Neural progenitor cell (in vitro differentiated cells): ENCODE data around the gene DDX47. TPM values are rescaled to one million over a fixed set of nuclear protein-coding genes. Genes with fewer than 3 reads are reported as not detected.
A peak's percentile ranks its signal among the peaks of the same experiment; 100 is the strongest.

ENCODE experiments used
- DNase-seq: peaks from one replicate; pipeline ENCODE4 v3.0.0-alpha.2; 2016; ENCODE audit warnings: low spot score
- H2AFZ ChIP-seq: fragments of 200-600 bp; sonication (generic); replicated peaks from 2 replicates; pipeline ENCODE4 v1.6.1; 2016; ENCODE audit warnings: antibody characterized with exemption
- H3F3A ChIP-seq: fragments of 200-600 bp; sonication (generic); 2 replicates; pipeline ENCODE4 v1.6.1; 2016; ENCODE audit warnings: antibody characterized with exemption, low read depth
- H3K27ac ChIP-seq: fragments of 200-600 bp; sonication (generic); 2 replicates; pipeline ENCODE4 v1.5.1; 2016; ENCODE audit warnings: mild to moderate bottlenecking
- H3K27me3 ChIP-seq: fragments of 200-600 bp; sonication (generic); 2 replicates; pipeline ENCODE4 v1.6.1; 2016; ENCODE audit warnings: mild to moderate bottlenecking, moderate library complexity
- H3K36me3 ChIP-seq: fragments of 200-600 bp; sonication (generic); 2 replicates; pipeline ENCODE4 v1.5.1; 2016
- H3K4me1 ChIP-seq: fragments of 200-600 bp; sonication (generic); 2 replicates; pipeline ENCODE4 v1.6.1; 2016; ENCODE audit warnings: mixed run types
- H3K4me2 ChIP-seq: fragments of 200-600 bp; sonication (generic); 2 replicates; pipeline ENCODE4 v1.6.1; 2016
- H3K4me3 ChIP-seq: fragments of 200-600 bp; sonication (generic); 2 replicates; pipeline ENCODE4 v1.5.1; 2016
- H3K79me2 ChIP-seq: fragments of 200-600 bp; sonication (generic); 2 replicates; pipeline ENCODE4 v1.6.1; 2016; ENCODE audit warnings: low read depth
- H3K9ac ChIP-seq: fragments of 200-600 bp; sonication (generic); 2 replicates; pipeline ENCODE4 v1.6.1; 2016
- H3K9me3 ChIP-seq: fragments of 200-600 bp; sonication (generic); 2 replicates; pipeline ENCODE4 v1.5.1; 2016; ENCODE audit warnings: low read depth
- H4K20me1 ChIP-seq: fragments of 200-600 bp; sonication (generic); 2 replicates; pipeline ENCODE4 v1.6.1; 2016; ENCODE audit warnings: low read depth
- H3K27ac Mint-ChIP-seq: 3 replicates; pipeline ENCODE4 v1.8.0; 2021; ENCODE audit warnings: mixed read lengths
- H3K27me3 Mint-ChIP-seq: 2 replicates; pipeline ENCODE4 v1.8.0; 2022; ENCODE audit warnings: low read depth, mild to moderate bottlenecking, inconsistent platforms, moderate library complexity, mixed read lengths; ENCODE audit not compliant: insufficient read depth
- H3K36me3 Mint-ChIP-seq: 3 replicates; pipeline ENCODE4 v1.8.0; 2021; ENCODE audit warnings: mixed read lengths
- H3K4me1 Mint-ChIP-seq: 3 replicates; pipeline ENCODE4 v1.8.0; 2021; ENCODE audit warnings: mixed read lengths
- H3K4me3 Mint-ChIP-seq: 3 replicates; pipeline ENCODE4 v1.8.0; 2021; ENCODE audit warnings: mild to moderate bottlenecking, moderate library complexity, mixed read lengths
- H3K9me3 Mint-ChIP-seq: 3 replicates; pipeline ENCODE4 v1.8.0; 2020; ENCODE audit warnings: mixed read lengths
- CTCF ChIP-seq: fragments of 200-600 bp; sonication (generic); IDR thresholded peaks from 2 replicates; pipeline ENCODE4 v1.5.1; 2017; ENCODE audit warnings: antibody characterized with exemption, mild to moderate bottlenecking
- EZH2 ChIP-seq: fragments of 200-600 bp; sonication (generic); IDR thresholded peaks from 2 replicates; pipeline ENCODE4 v1.6.1; 2017; ENCODE audit warnings: antibody characterized with exemption, mild to moderate bottlenecking, moderate library complexity
- EZH2phosphoT487 ChIP-seq: fragments of 200-600 bp; sonication (generic); IDR thresholded peaks from 2 replicates; pipeline ENCODE4 v1.6.1; 2017; ENCODE audit warnings: antibody characterized with exemption
- total RNA-seq: library from RNA; depleted of rRNA; stranded (reverse); fragments of >200 nt; gene quantifications from 2 replicates; pipeline ENCODE4 v1.2.3, GENCODE V29; 2015; ENCODE audit warnings: low replicate concordance

DDX47 gene
- total RNA-seq, 1 donor from 2014 or later: 107 TPM

- peaks cover 11% of the 10 kb centered on the region for H3K36me3 Mint-ChIP-seq
- Histone ChIP-seq H4K20me1 (no peaks in the 10 kb centered on the region), H3F3A (peaks cover 26% of the 10 kb centered on the region), H3K4me2 (peak overlapping the region; percentile 44), H2AFZ (peak overlapping the region; percentile 76), H3K36me3 (no peaks in the 10 kb centered on the region), H3K9me3 (no peaks in the 10 kb centered on the region), H3K79me2 (no peaks in the 10 kb centered on the region), H3K9ac (no peak overlapping the region), H3K4me1 (peaks cover 33% of the 10 kb centered on the region), H3K27me3 (peaks cover 29% of the 10 kb centered on the region), H3K27ac (no peak overlapping the region), H3K4me3 (no peak overlapping the region)
- H3K4me1 Mint-ChIP-seq: peaks cover 71% of the 10 kb centered on the region
- H3K4me3 Mint-ChIP-seq: peak overlapping the region; percentile 65
- peak; percentile 85 for DNase-seq
- H3K27me3 Mint-ChIP-seq: peaks cover 7% of the 10 kb centered on the region
- H3K27ac Mint-ChIP-seq: peak overlapping the region; percentile 32
- H3K9me3 Mint-ChIP-seq: peaks cover 2% of the 10 kb centered on the region
- TF ChIP-seq CTCF (peak; percentile 73), EZH2 (no peak), EZH2phosphoT487 (no peak)
Measured at GRCh38 chr12:12788675-12789368, 24.3 kb upstream of the DDX47 start.

DNA sequence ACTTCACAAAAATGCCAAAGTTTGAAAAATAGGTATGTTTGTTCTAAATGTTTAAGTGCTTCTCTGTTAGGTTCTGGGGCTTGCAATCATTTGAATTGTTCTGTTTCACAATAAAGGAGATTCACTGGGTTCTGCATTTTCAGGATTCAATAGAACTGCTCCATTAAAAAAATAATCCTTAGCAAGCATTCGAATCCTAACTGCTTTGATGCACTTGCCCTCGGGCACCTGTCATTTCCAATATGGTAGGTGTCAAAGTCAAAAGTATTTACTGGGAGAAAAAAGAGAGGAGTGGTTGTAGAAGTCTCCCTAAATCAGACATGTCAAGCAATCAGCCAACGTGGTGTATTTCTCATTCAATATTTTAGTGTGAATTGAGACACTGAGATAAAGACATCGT lies 22.2 kb upstream of the DDX47 start:
- Mint-ChIP-seq H3K4me3 (no peak overlapping the region), H3K4me1 (peaks cover 51% of the 10 kb centered on the region), H3K36me3 (peaks cover 13% of the 10 kb centered on the region), H3K27me3 (peaks cover 7% of the 10 kb centered on the region), H3K9me3 (peaks cover 2% of the 10 kb centered on the region), H3K27ac (no peak overlapping the region)
- Histone ChIP-seq H4K20me1 (no peaks in the 10 kb centered on the region), H2AFZ (no peak overlapping the region), H3K4me3 (no peak overlapping the region), H3K9me3 (no peaks in the 10 kb centered on the region), H3F3A (peaks cover 12% of the 10 kb centered on the region), H3K79me2 (no peaks in the 10 kb centered on the region), H3K9ac (no peak overlapping the region), H3K27ac (no peak overlapping the region), H3K36me3 (no peaks in the 10 kb centered on the region), H3K4me1 (peaks cover 16% of the 10 kb centered on the region), H3K27me3 (peaks cover 24% of the 10 kb centered on the region), H3K4me2 (no peak overlapping the region)
- no peak for DNase-seq
- no peak for TF ChIP-seq CTCF
- no peak for TF ChIP-seq EZH2phosphoT487
- TF ChIP-seq EZH2: no peak

GRCh38 chr12:12791756-12792369 lies 21.3 kb upstream of the DDX47 start:
- H3K4me1 ChIP-seq: peaks cover 15% of the 10 kb centered on the region
- no peak overlapping the region for H3K27ac ChIP-seq
- TF ChIP-seq EZH2phosphoT487: no peak
- Mint-ChIP-seq H3K4me3 (peak overlapping the region; percentile 9), H3K4me1 (peaks cover 45% of the 10 kb centered on the region), H3K9me3 (peaks cover 2% of the 10 kb centered on the region), H3K27ac (peak overlapping the region; percentile 91), H3K27me3 (peaks cover 7% of the 10 kb centered on the region), H3K36me3 (peaks cover 15% of the 10 kb centered on the region)
- peaks cover 17% of the 10 kb centered on the region for H3K27me3 ChIP-seq
- peak overlapping the region; percentile 31 for H3K4me2 ChIP-seq
- H3F3A ChIP-seq: peaks cover 12% of the 10 kb centered on the region
- no peak overlapping the region for H2AFZ ChIP-seq
- no peaks in the 10 kb centered on the region for H3K79me2 ChIP-seq
- no peak overlapping the region for H3K9ac ChIP-seq
- no peaks in the 10 kb centered on the region for H3K9me3 ChIP-seq
- H3K36me3 ChIP-seq: no peaks in the 10 kb centered on the region
- DNase-seq: no peak
- no peak overlapping the region for H3K4me3 ChIP-seq
- no peaks in the 10 kb centered on the region for H4K20me1 ChIP-seq

GRCh38 chr12:12792421-12792820 lies 20.7 kb upstream of the DDX47 start:
- peaks cover 13% of the 10 kb centered on the region for H3K36me3 Mint-ChIP-seq
- Histone ChIP-seq H3F3A (peaks cover 12% of the 10 kb centered on the region), H4K20me1 (no peaks in the 10 kb centered on the region), H2AFZ (no peak overlapping the region), H3K4me2 (no peak overlapping the region), H3K36me3 (no peaks in the 10 kb centered on the region), H3K79me2 (no peaks in the 10 kb centered on the region), H3K27ac (no peak overlapping the region), H3K27me3 (peaks cover 11% of the 10 kb centered on the region), H3K4me3 (no peak overlapping the region), H3K9ac (no peak overlapping the region), H3K4me1 (peaks cover 15% of the 10 kb centered on the region), H3K9me3 (no peaks in the 10 kb centered on the region)
- H3K4me1 Mint-ChIP-seq: peaks cover 44% of the 10 kb centered on the region
- H3K27me3 Mint-ChIP-seq: peaks cover 7% of the 10 kb centered on the region
- TF ChIP-seq EZH2phosphoT487 (no peak), EZH2 (no peak), CTCF (no peak)
- H3K27ac Mint-ChIP-seq: peak overlapping the region; percentile 91
- no peak for DNase-seq
- H3K9me3 Mint-ChIP-seq: peaks cover 2% of the 10 kb centered on the region
- H3K4me3 Mint-ChIP-seq: peak overlapping the region; percentile 9
